Duodenal mucosa (tissue), 2 donors: Measurements from ENCODE around the gene MIEF2.

ENCODE experiments used
- H3K27ac ChIP-seq: one replicate; pipeline ENCODE4 v1.7.0; 2013; ENCODE audit warnings: low read depth, low read length
- H3K27me3 ChIP-seq, 2 donors: one replicate each; pipeline ENCODE4 v1.7.0; 2013; ENCODE audit warnings: low read length in 2 of 2, control low read depth in 1 of 2; ENCODE audit not compliant: insufficient read depth in 2 of 2, control insufficient read depth in 1 of 2
- H3K36me3 ChIP-seq, 2 donors: one replicate each; pipeline ENCODE4 v1.7.0; 2013; ENCODE audit warnings: low read length in 2 of 2, control low read depth in 1 of 2; ENCODE audit not compliant: insufficient read depth in 2 of 2, control insufficient read depth in 1 of 2
- H3K4me1 ChIP-seq, 2 donors: one replicate each; pipeline ENCODE4 v1.7.0; 2013; ENCODE audit warnings: low read length in 2 of 2, control low read depth in 1 of 2; ENCODE audit not compliant: insufficient read depth in 2 of 2, control insufficient read depth in 1 of 2
- H3K4me3 ChIP-seq, 2 donors: one replicate each; pipeline ENCODE4 v1.7.0; 2013; ENCODE audit warnings: low read length in 2 of 2, low read depth in 1 of 2
- H3K9ac ChIP-seq, 2 donors: one replicate each; pipeline ENCODE4 v1.7.0; 2013; ENCODE audit warnings: low read length in 2 of 2, low read depth in 1 of 2
- H3K9me3 ChIP-seq, 2 donors: one replicate each; pipeline ENCODE4 v1.7.0; 2013; ENCODE audit warnings: low read length in 2 of 2, control low read depth in 1 of 2; ENCODE audit not compliant: control insufficient read depth in 1 of 2

MIEF2 gene

DNA sequence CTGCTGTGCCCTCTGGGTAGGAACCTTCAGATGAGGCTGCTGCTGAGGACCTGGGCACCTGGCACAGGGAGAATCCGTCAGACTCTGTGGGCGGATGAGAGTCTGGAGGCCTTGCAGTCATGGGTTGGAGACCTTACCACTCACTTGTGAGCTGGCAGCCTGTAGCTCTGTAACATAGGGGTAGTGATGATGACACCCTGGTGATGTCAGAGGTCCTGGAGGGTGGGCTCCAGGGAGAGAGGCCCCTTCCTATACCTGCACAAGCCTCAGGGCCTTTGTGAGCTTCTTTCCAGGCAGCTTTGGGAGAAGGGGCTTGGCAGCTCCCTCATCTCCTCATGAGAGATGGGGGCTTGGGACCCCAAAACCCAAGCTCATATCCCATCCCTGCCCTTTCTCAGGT, 1.6 kb downstream of the MIEF2 start:
- Histone ChIP-seq H3K27ac (no peak overlapping the region), H3K9ac (peak overlapping the region; percentile 75 to 83), H3K36me3 (peaks cover 16 to 27% of the 10 kb centered on the region in 2 donors), H3K27me3 (no peaks in the 10 kb centered on the region), H3K4me1 (peaks cover 27 to 32% of the 10 kb centered on the region in 2 donors), H3K4me3 (no peak overlapping the region), H3K9me3 (no peaks in the 10 kb centered on the region)

DNA sequence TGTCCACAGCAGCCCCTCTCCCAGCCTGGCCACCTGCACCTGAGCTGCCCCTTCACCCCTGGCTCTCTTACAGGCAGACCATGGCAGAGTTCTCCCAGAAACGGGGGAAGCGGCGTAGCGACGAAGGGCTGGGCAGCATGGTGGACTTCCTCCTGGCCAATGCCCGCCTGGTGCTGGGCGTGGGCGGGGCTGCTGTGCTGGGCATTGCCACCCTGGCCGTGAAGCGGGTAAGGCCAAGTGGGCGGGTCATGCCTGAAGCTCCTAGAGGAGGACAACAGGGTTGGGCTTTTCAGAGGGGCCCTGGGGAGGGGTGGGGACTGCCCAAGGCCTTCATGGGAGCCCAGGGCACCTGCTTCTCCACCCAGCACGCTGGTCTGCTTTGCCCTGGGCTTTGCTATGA, 2.2 kb downstream of the MIEF2 start:
- Histone ChIP-seq H3K27me3 (no peaks in the 10 kb centered on the region), H3K9me3 (no peaks in the 10 kb centered on the region), H3K4me1 (peaks cover 22 to 27% of the 10 kb centered on the region in 2 donors), H3K36me3 (peaks cover 16 to 27% of the 10 kb centered on the region in 2 donors), H3K27ac (no peak overlapping the region), H3K9ac (no peak overlapping the region), H3K4me3 (no peak overlapping the region)

DNA sequence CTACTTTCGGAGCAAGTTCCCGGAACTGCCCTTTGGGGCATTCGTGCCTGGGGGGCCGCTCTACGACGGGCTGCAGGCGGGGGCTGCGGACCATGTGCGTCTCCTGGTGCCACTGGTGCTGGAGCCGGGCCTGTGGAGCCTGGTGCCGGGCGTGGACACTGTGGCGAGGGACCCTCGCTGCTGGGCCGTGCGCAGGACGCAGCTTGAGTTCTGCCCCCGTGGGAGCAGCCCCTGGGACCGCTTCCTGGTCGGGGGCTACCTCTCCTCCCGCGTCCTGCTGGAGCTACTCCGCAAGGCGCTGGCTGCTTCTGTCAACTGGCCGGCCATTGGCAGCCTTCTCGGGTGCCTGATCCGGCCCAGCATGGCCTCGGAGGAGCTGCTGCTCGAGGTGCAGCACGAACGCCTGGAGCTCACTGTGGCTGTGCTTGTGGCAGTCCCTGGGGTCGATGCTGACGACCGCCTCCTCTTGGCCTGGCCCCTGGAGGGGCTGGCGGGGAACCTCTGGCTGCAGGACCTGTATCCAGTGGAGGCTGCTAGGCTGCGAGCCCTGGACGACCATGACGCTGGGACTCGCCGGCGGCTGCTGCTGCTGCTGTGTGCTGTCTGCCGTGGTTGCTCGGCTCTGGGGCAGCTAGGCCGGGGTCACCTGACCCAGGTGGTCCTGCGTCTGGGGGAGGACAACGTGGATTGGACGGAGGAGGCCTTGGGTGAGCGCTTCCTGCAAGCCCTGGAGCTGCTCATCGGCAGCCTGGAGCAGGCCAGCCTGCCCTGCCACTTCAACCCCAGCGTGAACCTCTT, 3.6 kb downstream of the MIEF2 start:
- H3K27ac ChIP-seq, result no peak overlapping the region
- H3K27me3 ChIP-seq, result no peaks in the 10 kb centered on the region
- H3K9me3 ChIP-seq, result no peaks in the 10 kb centered on the region
- peaks cover 16 to 27% of the 10 kb centered on the region in 2 donors for H3K36me3 ChIP-seq
- H3K9ac ChIP-seq, result no peak overlapping the region
- peaks cover 20 to 21% of the 10 kb centered on the region in 2 donors for H3K4me1 ChIP-seq
- H3K4me3 ChIP-seq, result no peak overlapping the region

DNA sequence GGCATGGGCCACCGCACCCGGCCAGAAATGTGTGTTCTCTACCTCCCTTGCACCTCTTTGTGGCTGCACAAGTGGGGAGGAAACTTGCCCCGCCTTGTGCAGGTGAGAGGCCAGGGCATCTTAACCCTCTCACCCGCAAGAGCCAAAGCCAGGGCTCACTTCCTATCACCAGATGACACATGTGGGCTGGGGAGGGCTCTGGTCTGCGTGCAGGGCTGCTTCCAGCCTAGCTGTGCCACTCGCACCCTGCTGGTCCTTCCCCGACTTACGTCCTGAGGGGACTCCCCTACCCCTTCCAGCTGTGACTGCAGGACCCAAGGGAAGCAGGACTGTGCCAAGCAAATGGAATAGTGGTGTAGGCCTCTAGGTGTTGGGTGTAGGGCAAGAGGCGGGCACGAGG, 6.9 kb downstream of the MIEF2 start:
- Histone ChIP-seq H3K4me1 (peaks cover under 1 to 1% of the 10 kb centered on the region in 2 donors), H3K36me3 (peaks cover 16 to 27% of the 10 kb centered on the region in 2 donors), H3K27ac (no peak overlapping the region), H3K27me3 (no peaks in the 10 kb centered on the region), H3K9ac (no peak overlapping the region), H3K4me3 (no peak overlapping the region), H3K9me3 (no peaks in the 10 kb centered on the region)

DNA sequence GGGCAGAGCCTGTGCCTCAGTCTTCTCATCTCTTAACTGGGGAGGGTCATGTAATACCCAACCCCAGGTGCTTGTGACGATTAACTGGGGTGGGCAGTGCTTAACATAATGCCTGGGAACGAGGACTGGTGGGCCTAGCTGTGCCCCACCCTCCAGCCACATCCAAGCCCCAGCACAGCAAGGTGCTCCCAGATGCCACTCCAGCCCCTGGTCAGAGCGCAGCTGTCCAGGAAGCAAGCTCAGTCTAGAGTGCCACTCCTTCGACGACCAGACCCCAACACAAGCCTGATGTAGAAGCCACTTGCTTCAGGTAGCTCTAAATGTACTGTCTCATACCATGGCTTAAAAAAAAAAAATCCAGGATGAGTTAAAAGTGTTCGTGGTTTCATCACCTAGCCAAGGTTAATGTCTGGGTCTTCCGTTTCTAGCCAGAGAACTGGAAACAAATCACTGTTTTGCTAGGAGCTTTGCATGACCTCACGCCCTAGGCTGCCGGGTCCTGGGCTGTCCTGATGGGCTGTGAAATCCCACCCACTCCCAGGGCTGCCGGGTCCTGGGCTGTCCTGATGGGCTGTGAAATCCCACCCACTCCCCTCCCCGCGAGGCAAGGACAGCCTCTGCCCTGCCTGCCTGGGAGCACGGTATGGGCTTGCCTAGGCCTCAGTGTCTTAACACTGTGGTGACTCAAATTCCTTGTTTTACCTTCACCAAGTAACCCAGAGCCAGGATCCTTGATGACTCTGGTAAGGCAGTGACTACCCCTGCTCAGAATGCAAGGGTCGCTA, 7.7 kb downstream of the MIEF2 start:
- H3K27ac ChIP-seq, result no peak overlapping the region
- no peaks in the 10 kb centered on the region for H3K27me3 ChIP-seq
- H3K4me1 ChIP-seq, result no peaks in the 10 kb centered on the region
- H3K9ac ChIP-seq, result no peak overlapping the region
- H3K36me3 ChIP-seq, result peaks cover 18 to 26% of the 10 kb centered on the region in 2 donors
- H3K4me3 ChIP-seq, result no peak overlapping the region
- H3K9me3 ChIP-seq, result no peaks in the 10 kb centered on the region

DNA sequence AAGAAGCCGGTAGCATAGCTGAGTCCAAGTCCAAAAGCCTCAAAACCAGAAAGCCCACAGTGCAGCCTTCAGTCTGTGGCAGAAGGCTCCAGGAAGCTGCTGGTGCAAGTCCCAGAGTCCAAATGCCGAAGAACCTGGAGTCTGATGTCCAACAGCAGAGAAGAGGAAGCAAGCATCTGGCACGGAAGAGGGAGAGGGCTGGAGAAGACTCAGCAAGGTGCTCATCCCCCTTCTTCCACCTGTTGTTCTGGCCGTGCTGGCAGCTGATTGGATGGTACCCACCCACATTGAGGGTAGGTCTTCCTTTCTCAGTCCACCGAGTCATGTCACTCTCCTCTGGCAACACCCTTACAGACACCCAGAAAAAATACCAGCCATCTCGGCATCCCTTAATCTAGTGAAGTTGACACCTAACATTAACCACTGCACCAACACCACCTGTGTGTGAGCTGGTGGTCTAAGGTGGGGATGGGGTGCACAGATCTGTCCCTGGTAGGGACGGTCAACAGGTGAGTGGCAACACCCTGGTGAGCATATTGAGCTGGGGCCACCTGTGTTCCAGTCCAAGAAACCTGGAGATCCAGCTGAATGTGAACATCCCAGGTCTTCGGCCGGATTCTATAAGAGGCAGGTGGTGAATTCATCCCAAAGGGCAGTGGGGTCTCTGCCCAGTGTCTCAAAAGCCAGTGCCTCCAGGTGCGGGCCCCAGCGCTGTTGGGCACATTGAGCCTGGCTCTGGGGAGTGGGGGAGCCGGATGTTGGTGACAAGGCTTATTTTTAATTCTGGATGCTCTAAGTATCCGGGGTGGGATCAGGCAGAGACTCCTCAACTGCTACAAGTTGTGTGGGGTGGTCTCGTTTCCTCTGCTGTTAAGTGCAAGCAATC, 9.8 kb downstream of the MIEF2 start:
- Histone ChIP-seq H3K9ac (no peak overlapping the region), H3K9me3 (no peaks in the 10 kb centered on the region), H3K27me3 (no peaks in the 10 kb centered on the region), H3K27ac (no peak overlapping the region), H3K36me3 (peaks cover 14 to 19% of the 10 kb centered on the region in 2 donors), H3K4me1 (no peaks in the 10 kb centered on the region), H3K4me3 (no peak overlapping the region)

DNA sequence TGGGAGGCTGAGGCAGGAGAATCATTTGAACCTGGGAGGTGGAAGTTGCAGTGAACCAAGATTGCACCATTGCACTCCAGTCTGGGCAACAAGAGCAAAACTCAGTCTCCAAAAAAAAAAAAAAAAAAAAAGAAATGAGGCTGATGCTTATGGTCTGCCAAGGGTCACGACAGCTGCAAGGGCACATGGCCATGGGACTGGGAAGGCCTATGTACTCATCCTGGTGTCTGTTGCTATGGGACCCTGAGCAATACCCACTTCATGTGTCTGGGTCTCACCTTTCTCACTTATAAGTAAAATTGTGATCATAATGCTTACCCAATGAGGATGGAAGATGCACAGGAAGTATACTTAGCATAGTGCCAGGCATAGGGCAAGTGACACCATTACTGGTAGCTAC, 16.6 kb downstream of the MIEF2 start:
- Histone ChIP-seq H3K4me3 (no peak overlapping the region), H3K4me1 (no peaks in the 10 kb centered on the region), H3K27me3 (no peaks in the 10 kb centered on the region), H3K9me3 (no peaks in the 10 kb centered on the region), H3K27ac (no peak overlapping the region), H3K36me3 (peaks cover 33 to 71% of the 10 kb centered on the region in 2 donors), H3K9ac (no peak overlapping the region)

DNA sequence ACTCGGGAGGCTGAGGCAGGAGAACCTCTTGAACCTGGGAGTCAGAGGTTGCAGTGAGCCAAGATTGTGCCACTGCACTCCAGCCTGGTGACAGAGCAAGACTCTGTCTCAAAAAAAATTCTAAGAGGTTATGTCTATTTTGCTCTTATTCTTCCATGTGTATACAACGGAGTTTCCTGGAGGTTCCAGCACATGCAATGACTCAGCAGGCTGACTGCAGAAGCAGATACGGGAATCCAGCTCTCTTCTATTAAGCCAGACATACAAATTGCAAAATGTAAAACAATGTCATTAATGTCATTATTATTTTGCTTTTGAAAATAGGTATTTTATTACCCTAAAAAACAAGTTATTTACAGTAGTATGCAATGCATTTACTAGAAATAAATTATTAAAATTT, 18.4 kb downstream of the MIEF2 start:
- Histone ChIP-seq H3K36me3 (peaks cover 40 to 79% of the 10 kb centered on the region in 2 donors), H3K9ac (no peak overlapping the region), H3K4me1 (no peaks in the 10 kb centered on the region)

DNA sequence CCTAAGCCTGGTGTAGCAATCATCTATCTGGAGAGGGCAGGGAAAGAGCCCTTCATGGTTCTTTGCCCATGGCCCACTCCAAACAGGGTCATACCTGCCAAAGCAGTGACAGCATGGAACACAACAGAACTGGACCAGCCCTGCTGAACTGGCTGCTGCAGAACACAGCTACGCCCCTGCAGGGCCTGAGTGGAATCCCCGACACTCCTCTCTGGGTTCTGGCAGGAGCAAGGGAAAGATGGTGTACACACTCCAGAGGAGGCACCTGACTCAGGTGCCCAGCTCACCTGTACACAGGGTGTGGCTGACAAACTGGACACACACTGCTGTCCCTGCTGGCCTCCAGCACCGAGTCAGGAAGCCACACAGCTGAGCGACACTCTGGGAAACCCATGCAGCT, 19.8 kb downstream of the MIEF2 start:
- Histone ChIP-seq H3K9me3 (no peaks in the 10 kb centered on the region), H3K9ac (no peak overlapping the region), H3K27ac (no peak overlapping the region), H3K36me3 (peaks cover 40 to 78% of the 10 kb centered on the region in 2 donors), H3K27me3 (no peaks in the 10 kb centered on the region), H3K4me1 (no peaks in the 10 kb centered on the region), H3K4me3 (no peak overlapping the region)

More for the DNA sequence above, 18.4 kb downstream of the MIEF2 start:
- no peaks in the 10 kb centered on the region for H3K27me3 ChIP-seq
- no peaks in the 10 kb centered on the region for H3K9me3 ChIP-seq
- H3K4me3 ChIP-seq, result no peak overlapping the region
- no peak overlapping the region for H3K27ac ChIP-seq
